GM10248 (cell line): Measurements from ENCODE around the gene WDTC1.

Experiments
- CTCF ChIA-PET: fragments of 300-600 bp; sonication (Branson Sonifier 250); formaldehyde crosslinking; extraction: SDS; loops from one replicate; lab custom pipeline; 2021; ENCODE audit warnings: antibody characterized with exemption; lab: Yijun Ruan, JAX
- POLR2A ChIA-PET: fragments of 350-650 bp; sonication (Branson Sonifier 250); formaldehyde crosslinking; extraction: SDS; loops from one replicate; lab custom pipeline; 2020; ENCODE audit warnings: antibody characterized with exemption; lab: Yijun Ruan, JAX
- DNase-seq: peaks from one replicate; pipeline ENCODE4 v3.0.0; 2012; ENCODE audit errors: extremely low spot score
- TF ChIP-seq, protein P1 (sequence below): IDR thresholded peaks from 2 replicates; pipeline ENCODE4 v1.5.1; 2012; ENCODE audit warnings: mild to moderate bottlenecking, low read depth; ENCODE audit errors: extremely low read depth, missing control alignments, control extremely low read depth

WDTC1 gene

DNA sequence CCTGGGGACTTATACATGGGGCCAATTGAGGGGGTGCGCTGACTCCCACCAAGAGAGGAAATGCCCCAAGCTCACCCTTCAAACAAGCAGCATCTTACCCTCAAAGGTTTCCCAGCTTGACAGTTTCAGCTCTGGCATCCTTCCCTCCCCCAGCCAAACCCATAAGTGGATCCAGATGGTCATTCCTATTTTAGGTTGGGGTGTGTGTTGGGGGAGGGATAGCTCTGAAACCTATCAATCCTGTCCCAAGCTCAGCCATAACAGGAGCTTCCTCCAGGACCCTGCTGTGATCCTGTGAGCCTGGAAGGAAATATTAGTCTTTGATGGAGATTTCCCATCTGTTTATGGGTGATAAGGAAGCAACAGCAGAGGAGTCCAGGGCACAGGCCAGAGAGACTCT, 84.2 kb downstream of the WDTC1 start:
- POLR2A ChIA-PET, result no interaction called here
- CTCF ChIA-PET, result interaction anchor here (1.2 to 18.3 kb wide), 4 partner anchors 14 to 78 kb away, joined by 3 to 234 read pairs (median 12); no protein-coding TSS in a partner anchor
- DNase-seq, result no peak
- TF ChIP-seq, protein P1, sequence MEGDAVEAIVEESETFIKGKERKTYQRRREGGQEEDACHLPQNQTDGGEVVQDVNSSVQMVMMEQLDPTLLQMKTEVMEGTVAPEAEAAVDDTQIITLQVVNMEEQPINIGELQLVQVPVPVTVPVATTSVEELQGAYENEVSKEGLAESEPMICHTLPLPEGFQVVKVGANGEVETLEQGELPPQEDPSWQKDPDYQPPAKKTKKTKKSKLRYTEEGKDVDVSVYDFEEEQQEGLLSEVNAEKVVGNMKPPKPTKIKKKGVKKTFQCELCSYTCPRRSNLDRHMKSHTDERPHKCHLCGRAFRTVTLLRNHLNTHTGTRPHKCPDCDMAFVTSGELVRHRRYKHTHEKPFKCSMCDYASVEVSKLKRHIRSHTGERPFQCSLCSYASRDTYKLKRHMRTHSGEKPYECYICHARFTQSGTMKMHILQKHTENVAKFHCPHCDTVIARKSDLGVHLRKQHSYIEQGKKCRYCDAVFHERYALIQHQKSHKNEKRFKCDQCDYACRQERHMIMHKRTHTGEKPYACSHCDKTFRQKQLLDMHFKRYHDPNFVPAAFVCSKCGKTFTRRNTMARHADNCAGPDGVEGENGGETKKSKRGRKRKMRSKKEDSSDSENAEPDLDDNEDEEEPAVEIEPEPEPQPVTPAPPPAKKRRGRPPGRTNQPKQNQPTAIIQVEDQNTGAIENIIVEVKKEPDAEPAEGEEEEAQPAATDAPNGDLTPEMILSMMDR, result no peak

DNA sequence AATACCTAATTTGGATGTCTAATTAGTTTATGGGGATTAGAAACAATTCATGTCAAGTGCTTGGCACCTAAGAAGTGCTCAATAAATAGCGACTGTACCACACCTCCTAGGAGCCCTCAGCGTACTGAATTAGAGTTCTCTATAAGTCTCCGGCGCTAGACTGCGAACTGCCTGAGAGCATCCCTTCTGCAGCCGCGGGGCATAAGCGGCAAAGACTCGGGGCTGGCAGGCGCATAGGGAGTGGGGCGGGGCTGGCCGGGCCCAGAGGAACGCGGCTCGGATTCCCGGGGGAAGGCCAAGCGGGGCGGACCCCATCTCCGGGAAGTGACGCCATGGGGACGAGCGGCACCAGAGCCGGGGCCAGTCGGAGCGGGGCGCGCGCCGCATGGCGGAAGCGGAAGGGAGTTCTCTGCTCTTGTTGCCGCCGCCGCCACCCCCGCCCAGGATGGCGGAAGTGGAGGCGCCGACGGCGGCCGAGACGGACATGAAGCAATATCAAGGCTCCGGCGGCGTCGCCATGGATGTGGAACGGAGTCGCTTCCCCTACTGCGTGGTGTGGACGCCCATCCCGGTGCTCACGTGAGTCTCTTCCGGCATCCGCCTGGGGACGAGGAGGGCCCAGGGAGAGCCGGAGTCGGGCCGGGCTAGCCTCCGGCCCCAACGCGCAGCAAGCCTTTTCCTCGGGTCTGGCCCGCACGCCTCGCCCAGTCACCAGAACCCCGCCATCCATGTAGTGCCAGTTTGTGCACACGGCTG, 87.6 kb downstream of the WDTC1 start, which contains the start of gene TMEM222:
Gene TMEM222, plus strand, starts transcription at position 351 of the 756 bp plus-strand sequence. Its CDS starts 35 bp downstream, at position 386.
- DNase-seq, result peak; percentile 99
- CTCF ChIA-PET, result interaction anchor here (0.9 to 6.3 kb wide), 7 partner anchors 11 to 404 kb away, joined by 3 to 57 read pairs (median 5); partner anchors contain the start of gene FAM76A
- TF ChIP-seq, protein P1, result no peak
- POLR2A ChIA-PET, result no interaction called here

DNA sequence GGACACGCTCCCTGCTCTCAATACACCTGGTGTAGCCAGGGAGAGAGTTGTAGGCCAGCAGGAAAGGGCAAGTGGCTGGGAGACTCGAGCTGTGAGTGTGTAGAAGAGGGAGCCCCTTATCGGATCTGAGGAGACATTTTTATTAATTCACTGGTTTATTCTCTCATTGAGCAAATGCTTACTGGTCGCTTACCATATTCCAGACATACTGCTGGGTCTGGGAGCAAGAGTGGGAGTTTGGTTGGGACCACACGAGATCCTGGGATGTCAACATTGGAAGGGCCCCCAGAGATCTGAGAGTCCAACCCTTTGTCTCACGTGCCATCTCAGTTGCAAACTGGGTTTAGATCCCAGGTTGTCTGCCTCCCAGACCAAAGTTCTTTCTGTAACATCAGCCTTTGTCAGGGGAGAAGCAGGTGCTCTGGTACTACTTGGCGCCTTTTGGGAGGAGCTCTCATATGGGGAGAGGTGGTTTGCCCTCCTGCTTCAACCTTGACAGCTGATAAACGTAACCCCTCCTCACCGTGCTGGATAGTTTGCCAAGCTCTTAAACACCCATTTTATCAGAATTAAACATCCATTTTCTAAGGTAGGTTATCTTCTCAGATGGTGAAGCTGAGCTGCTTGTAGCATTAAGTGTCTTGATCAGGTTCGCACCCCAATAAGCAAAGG, 88.3 kb downstream of the WDTC1 start:
- POLR2A ChIA-PET, result interaction anchor here (0.5 kb wide), 1 partner anchor 421 kb away, joined by 4 read pairs; no protein-coding TSS in a partner anchor
- no peak for DNase-seq
- TF ChIP-seq, protein P1, result no peak
- CTCF ChIA-PET, result interaction anchor here (0.9 to 6.3 kb wide), 13 partner anchors 10 to 403 kb away, joined by 3 to 57 read pairs (median 4); partner anchors contain the start of genes FAM76A and SYTL1

DNA sequence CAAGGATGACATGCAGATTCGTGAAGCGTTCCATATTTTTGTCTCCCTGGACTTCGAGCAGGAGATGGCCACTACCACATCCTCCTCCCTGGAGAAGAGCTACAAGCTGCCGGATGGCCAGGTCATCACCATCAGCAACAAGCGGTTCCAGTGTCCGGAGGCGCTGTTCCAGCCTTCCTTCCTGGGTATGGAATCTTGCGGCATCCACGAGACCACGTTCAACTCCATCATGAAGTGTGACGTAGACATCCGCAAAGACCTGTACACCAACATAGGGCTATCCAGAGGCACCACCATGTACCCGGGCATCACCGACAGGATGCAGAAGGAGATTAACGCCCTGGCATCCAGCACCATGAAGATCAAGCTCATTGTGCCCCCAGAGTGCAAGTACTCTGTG, 90.9 kb downstream of the WDTC1 start:
- no peak for DNase-seq
- POLR2A ChIA-PET, result interaction anchor here (0.6 kb wide), 1 partner anchor 40 kb away, joined by 6 read pairs; no protein-coding TSS in a partner anchor
- CTCF ChIA-PET, result interaction anchor here (1.8 to 6.3 kb wide), 4 partner anchors 8 to 243 kb away, joined by 4 to 57 read pairs (median 25); no protein-coding TSS in a partner anchor
- TF ChIP-seq, protein P1, result no peak

DNA sequence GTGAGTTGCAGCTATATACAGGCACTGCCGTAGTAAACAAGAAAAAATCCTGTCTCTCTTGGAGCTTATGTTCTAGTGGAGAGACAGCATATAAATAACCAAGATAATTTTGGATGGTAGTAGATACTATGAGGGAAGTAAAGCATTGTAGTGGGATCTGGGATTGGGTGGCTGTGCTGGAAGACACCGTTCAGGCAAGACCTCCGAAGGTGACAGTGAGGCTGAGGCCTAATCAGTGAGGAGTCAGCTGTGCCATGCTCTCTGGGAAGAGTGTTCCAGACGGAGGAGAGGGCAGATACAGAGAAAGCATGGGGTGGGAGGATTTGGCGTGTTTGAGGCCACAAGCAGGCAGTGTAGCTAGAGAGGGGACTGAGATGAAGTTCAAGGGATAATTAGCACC, 93.5 kb downstream of the WDTC1 start:
- DNase-seq, result no peak
- TF ChIP-seq, protein P1, result no peak
- POLR2A ChIA-PET, result no interaction called here
- CTCF ChIA-PET, result interaction anchor here (0.7 to 6.3 kb wide), 10 partner anchors 16 to 790 kb away, joined by 3 to 57 read pairs (median 4); partner anchors contain the start of gene MAP3K6

DNA sequence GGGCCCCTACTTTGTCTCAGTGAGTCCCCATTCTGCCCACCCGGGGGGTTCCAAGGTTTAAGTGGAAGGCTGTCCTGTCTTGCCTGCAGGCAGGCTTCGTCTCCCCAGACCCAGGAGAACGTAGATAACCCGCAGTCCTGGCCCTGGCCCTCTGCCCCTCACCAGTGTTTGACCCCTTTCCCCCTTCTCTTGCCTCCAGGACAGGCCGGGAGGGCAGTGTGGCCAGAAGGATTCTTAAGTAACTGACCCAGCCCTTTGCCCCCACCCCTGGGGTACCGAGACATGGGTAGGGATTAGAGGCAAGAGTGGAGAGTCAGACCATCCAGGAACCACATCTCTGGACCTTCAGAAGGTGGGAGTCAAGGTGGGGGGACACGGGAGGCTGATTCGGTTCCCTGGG, 96.4 kb downstream of the WDTC1 start:
- POLR2A ChIA-PET, result no interaction called here
- CTCF ChIA-PET, result interaction anchor here (1.0 to 5.8 kb wide), 5 partner anchors 11 to 179 kb away, joined by 3 to 70 read pairs (median 17); partner anchors contain the start of genes MAP3K6 and SYTL1
- DNase-seq, result no peak
- TF ChIP-seq, protein P1, result no peak
